ENCODE measurements around the gene PLLP. TPM values are rescaled to one million over a fixed set of nuclear protein-coding genes. Genes with fewer than 3 reads are reported as not detected.

PLLP gene
- polyA plus RNA-seq, 1 experiment = 0.02 TPM

GRCh38 chr16:57324749-57325148, 40.3 kb upstream of the PLLP start:
- POLR2A ChIA-PET = no interaction called here
- Histone ChIP-seq H3K4me3 (ENCODE audit: low read depth, low read length) (no peak overlapping the region), H3K27me3 (ENCODE audit: control insufficient read depth, insufficient read depth, low read length) (peaks cover 3% of the 10 kb centered on the region), H3K36me3 (ENCODE audit: control insufficient read depth, insufficient read depth, low read length) (no peaks in the 10 kb centered on the region)
- TF ChIP-seq CTCF (IDR thresholded peaks at IDR 0.05; ENCODE audit: insufficient read depth, low read depth, low read length) = no peak
- no peak for DNase-seq (ENCODE audit: low read depth)
- CTCF ChIA-PET = no interaction called here

- POLR2A ChIA-PET = no interaction called here
- CTCF ChIA-PET = interaction anchor here (0.7 to 1.0 kb wide), 2 partner anchors 99 to 437 kb away, joined by 3 read pairs; no protein-coding TSS in a partner anchor
These were observed 35.2 kb upstream of the PLLP start for GRCh38 chr16:57319646-57320045.

GRCh38 chr16:57318240-57318970, 33.9 kb upstream of the PLLP start:
- ChIA-PET POLR2A (interaction anchor here (0.7 kb wide), 1 partner anchor 232 kb away, joined by 3 read pairs; no protein-coding TSS in a partner anchor), CTCF (interaction anchor here (1.0 to 3.3 kb wide), 5 partner anchors 15 to 107 kb away, joined by 3 to 8 read pairs (median 4); no protein-coding TSS in a partner anchor)
- Histone ChIP-seq H3K27me3 (ENCODE audit: control insufficient read depth, insufficient read depth, low read length) (peaks cover 5% of the 10 kb centered on the region), H3K36me3 (ENCODE audit: control insufficient read depth, insufficient read depth, low read length) (no peaks in the 10 kb centered on the region), H3K4me3 (ENCODE audit: low read depth, low read length) (no peak overlapping the region)
- peak; percentile 33; the same call in 1 of the 2 replicates for TF ChIP-seq CTCF (IDR thresholded peaks at IDR 0.05; ENCODE audit: insufficient read depth, low read depth, low read length)
- no peak for DNase-seq (ENCODE audit: low read depth)

More at GRCh38 chr16:57319646-57320045, 35.2 kb upstream of the PLLP start:
- TF ChIP-seq CTCF (IDR thresholded peaks at IDR 0.05; ENCODE audit: insufficient read depth, low read depth, low read length) = no peak
- no peaks in the 10 kb centered on the region for H3K36me3 ChIP-seq (ENCODE audit: control insufficient read depth, insufficient read depth, low read length)
- H3K4me3 ChIP-seq (ENCODE audit: low read depth, low read length) = no peak overlapping the region
- no peak for DNase-seq (ENCODE audit: low read depth)
- H3K27me3 ChIP-seq (ENCODE audit: control insufficient read depth, insufficient read depth, low read length) = peaks cover 3% of the 10 kb centered on the region; the same call in 1 of the 2 replicates

- DNase-seq (ENCODE audit: low read depth) = peak; percentile 59
- peaks cover 11% of the 10 kb centered on the region for H3K27me3 ChIP-seq (ENCODE audit: control insufficient read depth, insufficient read depth, low read length)
- CTCF ChIA-PET = interaction anchor here (0.6 to 3.3 kb wide), 7 partner anchors 13 to 459 kb away, joined by 3 to 8 read pairs (median 5); no protein-coding TSS in a partner anchor
- no peak overlapping the region for H3K4me3 ChIP-seq (ENCODE audit: low read depth, low read length)
- no peaks in the 10 kb centered on the region for H3K36me3 ChIP-seq (ENCODE audit: control insufficient read depth, insufficient read depth, low read length)
- no peak for TF ChIP-seq CTCF (IDR thresholded peaks at IDR 0.05; ENCODE audit: insufficient read depth, low read depth, low read length)
- POLR2A ChIA-PET = no interaction called here
These were observed 32.0 kb upstream of the PLLP start for GRCh38 chr16:57316390-57317017.

- no peak for TF ChIP-seq CTCF (IDR thresholded peaks at IDR 0.05; ENCODE audit: insufficient read depth, low read depth, low read length)
- DNase-seq (ENCODE audit: low read depth) = no peak
- CTCF ChIA-PET = interaction anchor here (0.6 to 3.3 kb wide), 4 partner anchors 12 to 686 kb away, joined by 3 to 8 read pairs (median 6); no protein-coding TSS in a partner anchor
These were observed 30.9 kb upstream of the PLLP start for GRCh38 chr16:57315416-57315815.

More at GRCh38 chr16:57315416-57315815, 30.9 kb upstream of the PLLP start:
- Histone ChIP-seq H3K27me3 (ENCODE audit: control insufficient read depth, insufficient read depth, low read length) (peaks cover 13% of the 10 kb centered on the region), H3K36me3 (ENCODE audit: control insufficient read depth, insufficient read depth, low read length) (no peaks in the 10 kb centered on the region), H3K4me3 (ENCODE audit: low read depth, low read length) (no peak overlapping the region)
- POLR2A ChIA-PET = no interaction called here

Data from BJ (cell line).